HG03025 (cell line): ENCODE measurements around the gene PCDHB4.
"Not testable (repeated sequence)": the region's sequence is repeated elsewhere in the genome, so short reads cannot be mapped to it uniquely, and the experiment has no call there.

Experiments used
- ATAC-seq: cut with Tn5 transposase; IDR thresholded peaks from one replicate; pipeline ENCODE4 v1.9.1; 2021; ENCODE audit warnings: mild to moderate bottlenecking, moderate library complexity; ENCODE audit not compliant: unreplicated experiment, low FRiP score

PCDHB4 gene

DNA sequence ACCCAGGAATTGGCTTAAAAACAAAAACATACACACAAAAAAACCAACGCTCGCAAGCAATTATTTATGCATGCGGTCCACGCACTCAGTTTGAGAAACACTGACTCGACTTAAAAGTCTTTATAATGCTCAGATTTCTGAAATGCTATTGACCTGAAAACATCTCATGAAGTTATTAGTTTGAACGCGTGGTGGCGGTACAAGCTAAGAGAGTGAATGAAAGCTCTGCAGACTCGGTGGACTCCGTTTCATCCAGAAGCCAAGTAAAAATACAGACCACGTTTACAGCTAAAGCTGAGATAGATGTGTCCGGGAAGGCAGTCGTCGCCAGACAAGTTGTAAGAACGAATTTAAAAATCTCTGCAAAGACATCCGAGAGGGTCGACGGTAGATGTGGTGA lies 28.2 kb downstream of the PCDHB4 start, which contains the start of gene PCDHB6:
PCDHB6 (plus strand) TSS at position 246 of the 400 bp plus-strand sequence. CDS start 201 bp downstream, outside the sequence.
- ATAC-seq = no peak

- no peak for ATAC-seq
These were observed 28.8 kb downstream of the PCDHB4 start for GRCh38 chr5:141150224-141150992.

GRCh38 chr5:141150993-141151325 lies 29.3 kb downstream of the PCDHB4 start:
- ATAC-seq = no peak

GRCh38 chr5:141151632-141152031 lies 30.0 kb downstream of the PCDHB4 start:
- ATAC-seq = not testable (repeated sequence)

DNA sequence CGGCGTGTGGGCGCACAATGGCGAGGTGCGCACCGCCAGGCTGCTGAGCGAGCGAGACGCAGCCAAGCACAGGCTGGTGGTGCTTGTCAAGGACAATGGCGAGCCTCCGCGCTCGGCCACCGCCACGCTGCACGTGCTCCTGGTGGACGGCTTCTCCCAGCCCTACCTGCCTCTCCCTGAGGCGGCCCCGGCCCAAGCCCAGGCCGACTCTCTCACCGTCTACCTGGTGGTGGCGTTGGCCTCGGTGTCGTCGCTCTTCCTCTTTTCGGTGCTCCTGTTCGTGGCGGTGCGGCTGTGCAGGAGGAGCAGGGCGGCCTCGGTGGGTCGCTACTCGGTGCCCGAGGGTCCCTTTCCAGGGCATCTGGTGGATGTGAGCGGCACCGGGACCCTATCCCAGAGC lies 30.5 kb downstream of the PCDHB4 start:
- ATAC-seq = not testable (repeated sequence)

- no peak for ATAC-seq
These were observed 34.1 kb downstream of the PCDHB4 start for GRCh38 chr5:141155540-141156374.

GRCh38 chr5:141157356-141157755 lies 35.7 kb downstream of the PCDHB4 start:
- ATAC-seq = not testable (repeated sequence)

DNA sequence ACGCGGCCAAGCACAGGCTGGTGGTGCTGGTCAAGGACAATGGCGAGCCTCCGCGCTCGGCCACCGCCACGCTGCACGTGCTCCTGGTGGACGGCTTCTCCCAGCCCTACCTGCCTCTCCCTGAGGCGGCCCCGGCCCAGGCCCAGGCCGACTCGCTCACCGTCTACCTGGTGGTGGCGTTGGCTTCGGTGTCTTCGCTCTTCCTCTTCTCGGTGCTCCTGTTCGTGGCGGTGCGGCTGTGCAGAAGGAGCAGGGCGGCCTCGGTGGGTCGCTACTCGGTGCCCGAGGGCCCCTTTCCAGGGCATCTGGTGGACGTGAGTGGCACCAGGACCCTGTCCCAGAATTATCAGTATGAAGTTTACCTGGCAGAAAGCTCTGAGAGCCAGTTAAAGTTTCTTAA lies 36.3 kb downstream of the PCDHB4 start:
- not testable (repeated sequence) for ATAC-seq

DNA sequence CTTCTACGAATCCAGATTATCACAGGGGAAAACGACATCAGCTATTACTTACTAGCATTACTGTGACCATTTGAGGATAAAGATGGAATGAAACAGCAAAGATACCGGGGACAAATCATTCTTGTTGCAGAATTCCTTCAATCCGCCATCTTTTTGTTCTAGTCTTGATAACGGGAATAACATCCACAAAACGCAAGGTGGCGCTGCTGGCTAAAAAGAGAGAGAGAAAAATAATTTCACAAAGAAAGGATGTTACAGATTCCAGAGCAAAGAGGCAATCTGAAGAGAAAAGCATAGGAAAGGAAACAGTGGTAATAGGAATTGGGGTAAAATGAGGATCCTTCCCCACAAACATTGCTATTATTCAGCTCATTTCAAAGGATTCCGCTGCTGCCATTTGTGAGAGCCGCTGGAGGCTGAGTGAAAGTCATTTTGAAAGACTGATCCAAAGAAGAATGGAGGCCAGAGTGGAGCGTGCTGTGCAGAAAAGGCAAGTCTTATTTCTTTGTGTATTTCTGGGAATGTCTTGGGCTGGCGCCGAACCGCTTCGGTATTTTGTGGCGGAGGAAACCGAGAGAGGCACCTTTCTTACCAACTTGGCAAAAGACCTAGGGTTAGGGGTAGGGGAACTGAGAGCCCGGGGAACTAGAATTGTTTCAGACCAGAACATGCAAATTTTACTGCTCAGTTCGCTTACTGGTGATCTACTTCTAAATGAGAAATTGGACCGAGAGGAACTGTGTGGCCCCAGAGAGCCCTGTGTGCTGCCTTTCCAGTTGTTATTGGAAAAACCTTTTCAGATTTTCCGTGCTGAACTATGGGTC lies 51.0 kb downstream of the PCDHB4 start, which contains the start of gene PCDHB7:
PCDHB7 (plus strand) TSS at position 264 of the 824 bp plus-strand sequence; CDS start at position 456, 192 bp downstream.
- no peak for ATAC-seq

DNA sequence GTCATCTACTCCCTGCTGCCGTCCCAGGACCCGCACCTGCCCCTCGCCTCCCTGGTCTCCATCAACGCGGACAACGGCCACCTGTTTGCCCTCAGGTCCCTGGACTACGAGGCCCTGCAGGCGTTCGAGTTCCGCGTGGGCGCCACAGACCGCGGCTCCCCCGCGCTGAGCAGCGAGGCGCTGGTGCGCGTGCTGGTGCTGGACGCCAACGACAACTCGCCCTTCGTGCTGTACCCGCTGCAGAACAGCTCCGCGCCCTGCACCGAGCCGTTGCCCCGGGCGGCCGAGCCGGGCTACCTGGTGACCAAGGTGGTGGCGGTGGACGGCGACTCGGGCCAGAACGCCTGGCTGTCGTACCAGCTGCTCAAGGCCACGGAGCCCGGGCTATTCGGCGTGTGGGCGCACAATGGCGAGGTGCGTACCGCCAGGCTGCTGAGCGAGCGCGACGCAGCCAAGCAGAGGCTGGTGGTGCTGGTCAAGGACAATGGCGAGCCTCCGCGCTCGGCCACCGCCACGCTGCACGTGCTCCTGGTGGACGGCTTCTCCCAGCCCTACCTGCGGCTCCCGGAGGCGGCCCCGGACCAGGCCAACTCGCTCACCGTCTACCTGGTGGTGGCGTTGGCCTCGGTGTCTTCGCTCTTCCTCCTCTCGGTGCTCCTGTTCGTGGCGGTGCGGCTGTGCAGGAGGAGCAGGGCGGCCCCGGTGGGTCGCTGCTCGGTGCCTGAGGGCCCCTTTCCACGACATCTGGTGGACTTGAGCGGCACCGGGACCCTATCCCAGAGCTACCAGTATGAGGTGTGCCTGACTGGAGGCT lies 52.9 kb downstream of the PCDHB4 start:
- ATAC-seq = not testable (repeated sequence)
